Vagina (tissue), 2 donors: ENCODE measurements around the gene EAF1. TPM values are rescaled to one million over a fixed set of nuclear protein-coding genes. Genes with fewer than 3 reads are reported as not detected.

Experiments used
- DNase-seq, 2 donors: peaks; one replicate each; pipeline ENCODE4 v3.0.0-alpha.2; 2017; ENCODE audit errors: extremely low spot score in 2 of 2
- H3K27ac ChIP-seq: fragments of 200-600 bp; sonication (generic); one replicate; pipeline ENCODE4 v1.5.1; 2019
- H3K27me3 ChIP-seq: fragments of 200-600 bp; sonication (generic); one replicate; pipeline ENCODE4 v1.5.1; 2019
- H3K36me3 ChIP-seq, 2 donors: fragments of 200-600 bp; sonication (generic); one replicate each; pipeline ENCODE4 v1.5.1; 2017 to 2019
- H3K4me1 ChIP-seq: fragments of 200-600 bp; sonication (generic); one replicate; pipeline ENCODE4 v1.5.1; 2019
- H3K4me3 ChIP-seq, 2 donors: fragments of 200-600 bp; sonication (generic); 1 replicate in 1 of 2; 2 replicates in 1 of 2; pipeline ENCODE4 v1.5.1; 2016 to 2019
- H3K9me3 ChIP-seq: fragments of 200-600 bp; sonication (generic); one replicate; pipeline ENCODE4 v1.5.1; 2019
- CTCF ChIP-seq, 3 experiments: fragments of 450-650 bp in 2 of 3; fragments of 200-600 bp in 1 of 3; sonication (generic) in 1 of 3; IDR thresholded peaks; one replicate each; pipeline ENCODE4 v1.5.1; 2017 to 2019; ENCODE audit warnings: antibody characterized with exemption in 3 of 3, mild to moderate bottlenecking in 2 of 3, moderate library complexity in 2 of 3
- POLR2A ChIP-seq, 2 donors: fragments of 450-650 bp; IDR thresholded peaks; one replicate each; pipeline ENCODE4 v1.6.1; 2017; ENCODE audit warnings: antibody characterized with exemption in 2 of 2, mild to moderate bottlenecking in 2 of 2, moderate library complexity in 2 of 2
- POLR2AphosphoS5 ChIP-seq, 2 donors: sonication (generic); formaldehyde crosslinking; IDR thresholded peaks; one replicate each; pipeline ENCODE4 v1.9.0; 2017; ENCODE audit warnings: antibody characterized with exemption in 2 of 2, mild to moderate bottlenecking in 2 of 2, low read depth in 1 of 2; ENCODE audit not compliant: insufficient read depth in 1 of 2
- intact Hi-C: fragments of 100-400 bp; cut with DNase I; formaldehyde crosslinking; loops from one replicate; pipeline ENCODE4 v1.15.1; 2023
- total RNA-seq: library from RNA; depleted of rRNA; stranded (reverse); fragments of >200 nt; gene quantifications from one replicate; pipeline ENCODE4 v1.2.3, GENCODE V29; 2016

Gene EAF1
- total RNA-seq, 1 donor from 2014 or later: 15.7 TPM

- no peaks in the 10 kb centered on the region for H3K36me3 ChIP-seq
- intact Hi-C loops: loop anchor here (5.0 kb wide), 1 partner anchor 61 kb away; no protein-coding TSS in a partner anchor
- H3K27me3 ChIP-seq: no peaks in the 10 kb centered on the region
- no peak overlapping the region for H3K27ac ChIP-seq
- TF ChIP-seq POLR2AphosphoS5 (IDR thresholded peaks at IDR 0.05; ENCODE audit: insufficient read depth in 1 of 2, low read depth in 1 of 2) (no peak), POLR2A (IDR thresholded peaks at IDR 0.05) (no peak)
- no peaks in the 10 kb centered on the region for H3K4me1 ChIP-seq
- DNase-seq: no peak
- no peak overlapping the region for H3K4me3 ChIP-seq
- no peaks in the 10 kb centered on the region for H3K9me3 ChIP-seq
Measured at GRCh38 chr3:15451216-15452113, 24.1 kb downstream of the EAF1 start.

GRCh38 chr3:15452156-15452555 is 24.8 kb downstream of the EAF1 start:
- TF ChIP-seq CTCF (IDR thresholded peaks at IDR 0.05) (no peak), POLR2A (IDR thresholded peaks at IDR 0.05) (no peak), POLR2AphosphoS5 (IDR thresholded peaks at IDR 0.05; ENCODE audit: insufficient read depth in 1 of 2, low read depth in 1 of 2) (no peak)
- H3K27me3 ChIP-seq: no peaks in the 10 kb centered on the region
- intact Hi-C loops: loop anchor here (5.0 kb wide), 1 partner anchor 60 kb away; no protein-coding TSS in a partner anchor
- no peak overlapping the region for H3K27ac ChIP-seq
- no peak for DNase-seq
- no peaks in the 10 kb centered on the region for H3K4me1 ChIP-seq
- no peaks in the 10 kb centered on the region for H3K36me3 ChIP-seq
- no peak overlapping the region for H3K4me3 ChIP-seq
- H3K9me3 ChIP-seq: no peaks in the 10 kb centered on the region

DNA sequence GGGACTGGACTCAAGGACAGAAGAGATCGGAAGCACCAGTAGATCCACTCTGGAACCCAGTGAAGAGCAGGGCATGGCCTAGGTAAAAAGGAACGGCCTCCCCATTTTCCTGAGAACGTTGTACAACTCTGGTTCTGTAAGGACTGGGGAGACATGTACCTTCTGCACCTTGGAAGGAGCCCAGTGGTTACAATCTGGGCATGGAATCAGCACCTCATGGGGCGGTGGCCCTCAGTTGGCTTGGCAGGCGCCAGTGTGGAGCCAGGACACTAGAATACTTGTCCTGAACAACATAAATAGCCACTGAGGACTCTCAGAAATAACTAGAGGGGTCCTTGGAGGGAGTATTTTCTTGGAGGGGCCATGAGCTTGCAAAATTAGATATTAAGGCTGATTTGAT is 25.6 kb downstream of the EAF1 start:
- H3K9me3 ChIP-seq: no peaks in the 10 kb centered on the region
- no peaks in the 10 kb centered on the region for H3K27me3 ChIP-seq
- TF ChIP-seq CTCF (IDR thresholded peaks at IDR 0.05) (no peak), POLR2A (IDR thresholded peaks at IDR 0.05) (no peak), POLR2AphosphoS5 (IDR thresholded peaks at IDR 0.05; ENCODE audit: insufficient read depth in 1 of 2, low read depth in 1 of 2) (no peak)
- no peaks in the 10 kb centered on the region for H3K4me1 ChIP-seq
- no peaks in the 10 kb centered on the region for H3K36me3 ChIP-seq
- no peak overlapping the region for H3K27ac ChIP-seq
- DNase-seq: no peak
- H3K4me3 ChIP-seq: no peak overlapping the region
- intact Hi-C loops: loop anchor here (5.0 kb wide), 1 partner anchor 59 kb away; no protein-coding TSS in a partner anchor

DNA sequence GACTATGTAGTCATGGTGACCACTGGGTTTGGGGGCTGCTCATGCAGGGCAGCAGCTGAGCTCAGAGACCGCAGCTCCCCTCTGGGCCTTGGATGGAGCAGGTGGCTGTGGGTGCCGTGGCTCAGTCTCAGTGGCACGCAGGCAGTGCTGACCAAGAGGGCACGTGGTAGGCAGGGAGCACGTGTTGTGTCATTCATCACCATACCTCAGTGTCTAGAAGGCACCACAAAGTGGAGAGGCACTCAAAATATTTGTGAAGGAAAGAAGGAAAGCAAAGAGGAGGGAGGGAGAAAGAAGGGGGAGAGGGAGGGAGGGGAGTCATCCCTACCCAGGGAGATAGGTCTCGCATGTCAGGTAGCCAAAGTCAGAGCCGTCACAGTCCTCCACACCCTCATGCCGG is 26.1 kb downstream of the EAF1 start:
- intact Hi-C loops: loop anchor here (5.0 kb wide), 1 partner anchor 59 kb away; no protein-coding TSS in a partner anchor
- Histone ChIP-seq H3K27me3 (no peaks in the 10 kb centered on the region), H3K9me3 (no peaks in the 10 kb centered on the region), H3K4me3 (no peak overlapping the region), H3K4me1 (no peaks in the 10 kb centered on the region), H3K36me3 (no peaks in the 10 kb centered on the region), H3K27ac (no peak overlapping the region)
- DNase-seq: no peak
- no peak for TF ChIP-seq POLR2AphosphoS5 (IDR thresholded peaks at IDR 0.05; ENCODE audit: insufficient read depth in 1 of 2, low read depth in 1 of 2)

- H3K4me1 ChIP-seq: no peaks in the 10 kb centered on the region
- H3K4me3 ChIP-seq: no peak overlapping the region
- no peaks in the 10 kb centered on the region for H3K27me3 ChIP-seq
- DNase-seq: no peak
- TF ChIP-seq CTCF (IDR thresholded peaks at IDR 0.05) (no peak), POLR2AphosphoS5 (IDR thresholded peaks at IDR 0.05; ENCODE audit: insufficient read depth in 1 of 2, low read depth in 1 of 2) (no peak), POLR2A (IDR thresholded peaks at IDR 0.05) (no peak)
- no peaks in the 10 kb centered on the region for H3K36me3 ChIP-seq
- H3K27ac ChIP-seq: no peak overlapping the region
- no peaks in the 10 kb centered on the region for H3K9me3 ChIP-seq
- intact Hi-C loops: loop anchor here (5.0 kb wide), 1 partner anchor 58 kb away; no protein-coding TSS in a partner anchor
Measured at GRCh38 chr3:15453991-15454625, 26.7 kb downstream of the EAF1 start.
